GM21390 (cell line): Measurements from ENCODE around the gene TMEM240.

Experiments used
- ATAC-seq: cut with Tn5 transposase; IDR thresholded peaks from one replicate; pipeline ENCODE4 v1.9.1; 2021; ENCODE audit not compliant: unreplicated experiment

The TMEM240 gene

GRCh38 chr1:1540090-1540817, at the start of gene TMEM240:
Gene TMEM240 (minus strand): TSS chr1:1540624. CDS start chr1:1540346, 278 bp downstream.
- ATAC-seq: no peak

GRCh38 chr1:1583347-1584010, 43.1 kb upstream of the TMEM240 start:
- ATAC-seq: no peak

GRCh38 chr1:1582585-1583346, 42.3 kb upstream of the TMEM240 start:
- ATAC-seq: no peak

- no peak for ATAC-seq
Observed at GRCh38 chr1:1578371-1578940, 38.0 kb upstream of the TMEM240 start.

- no peak for ATAC-seq
Observed at GRCh38 chr1:1577367-1578011, 37.1 kb upstream of the TMEM240 start.

- ATAC-seq: peak; percentile 85
Observed at GRCh38 chr1:1574721-1575537, 34.5 kb upstream of the TMEM240 start, which contains the start of gene SSU72. Gene SSU72 (minus strand): TSS chr1:1574863. CDS start chr1:1574557, 306 bp downstream.

- peak; percentile 61 for ATAC-seq
Observed at GRCh38 chr1:1573843-1574720, 33.7 kb upstream of the TMEM240 start.

GRCh38 chr1:1569341-1569740, 28.9 kb upstream of the TMEM240 start:
- no peak for ATAC-seq

- ATAC-seq: no peak
Observed at GRCh38 chr1:1567891-1568291, 27.5 kb upstream of the TMEM240 start.

GRCh38 chr1:1567152-1567875, 26.9 kb upstream of the TMEM240 start:
- no peak for ATAC-seq

GRCh38 chr1:1565340-1565739, 24.9 kb upstream of the TMEM240 start:
- ATAC-seq: no peak

GRCh38 chr1:1564268-1564667, 23.8 kb upstream of the TMEM240 start:
- ATAC-seq: no peak

- no peak for ATAC-seq
Observed at GRCh38 chr1:1563688-1564087, 23.3 kb upstream of the TMEM240 start.

GRCh38 chr1:1562556-1563195, 22.3 kb upstream of the TMEM240 start:
- no peak for ATAC-seq

GRCh38 chr1:1561801-1562470, 21.5 kb upstream of the TMEM240 start:
- ATAC-seq: no peak

GRCh38 chr1:1560178-1560577, 19.8 kb upstream of the TMEM240 start:
- no peak for ATAC-seq

GRCh38 chr1:1559066-1559465, 18.6 kb upstream of the TMEM240 start:
- no peak for ATAC-seq
